Brain pericyte (primary cell): ENCODE results near the gene EARS2.
"Not testable (repeated sequence)": the region's sequence is repeated elsewhere in the genome, so short reads cannot be mapped to it uniquely, and the experiment has no call there.

Experiments
- DNase-seq: peaks from one replicate; pipeline ENCODE4 v3.0.0-alpha.2; 2012; ENCODE audit warnings: low read depth, low spot score

EARS2 gene

GRCh38 chr16:23556881-23557778, at the start of gene EARS2, which contains the start of gene UBFD1:
Gene EARS2 (minus strand): TSS chr16:23557350. CDS start chr16:23557343, 7 bp downstream.
Gene UBFD1 (plus strand): TSS chr16:23557727. CDS start chr16:23557743, 16 bp downstream.
- DNase-seq = peak; percentile 96

- no peak for DNase-seq
These were observed 40.0 kb upstream of the EARS2 start for GRCh38 chr16:23597003-23597756.

- peak; percentile 42 for DNase-seq
These were observed 39.0 kb upstream of the EARS2 start, which contains the start of gene NDUFAB1 for GRCh38 chr16:23595951-23596720. Gene NDUFAB1 (minus strand): TSS chr16:23596316. CDS start chr16:23596290, 26 bp downstream.

GRCh38 chr16:23595246-23595950, 38.2 kb upstream of the EARS2 start:
- no peak for DNase-seq

GRCh38 chr16:23594186-23594585, 37.0 kb upstream of the EARS2 start:
- no peak for DNase-seq

GRCh38 chr16:23590181-23590580, 33.0 kb upstream of the EARS2 start:
- no peak for DNase-seq

GRCh38 chr16:23587726-23588125, 30.6 kb upstream of the EARS2 start:
- DNase-seq = no peak

GRCh38 chr16:23584186-23585076, 27.3 kb upstream of the EARS2 start:
- DNase-seq = no peak

- DNase-seq = not testable (repeated sequence)
These were observed 26.1 kb upstream of the EARS2 start for GRCh38 chr16:23583271-23583670.

- DNase-seq = no peak
These were observed 24.6 kb upstream of the EARS2 start for GRCh38 chr16:23581764-23582163.

- no peak for DNase-seq
These were observed 23.2 kb upstream of the EARS2 start for GRCh38 chr16:23580391-23580790.

GRCh38 chr16:23579371-23579770, 22.2 kb upstream of the EARS2 start:
- DNase-seq = no peak

GRCh38 chr16:23578101-23578830, 21.1 kb upstream of the EARS2 start:
- no peak for DNase-seq

GRCh38 chr16:23577493-23577892, 20.3 kb upstream of the EARS2 start:
- no peak for DNase-seq

- DNase-seq = no peak
These were observed 18.7 kb upstream of the EARS2 start for GRCh38 chr16:23575834-23576233.

- DNase-seq = no peak
These were observed 16.7 kb upstream of the EARS2 start for GRCh38 chr16:23573817-23574216.

- no peak for DNase-seq
These were observed 15.2 kb upstream of the EARS2 start for GRCh38 chr16:23572394-23572793.

- DNase-seq = no peak
These were observed 14.7 kb upstream of the EARS2 start for GRCh38 chr16:23571895-23572294.

GRCh38 chr16:23570992-23571632, 14.0 kb upstream of the EARS2 start:
- no peak for DNase-seq
